DMS114 treated with DMSO at 0.1 percent for 48 hours (cell line): ENCODE measurements around the gene TRIM69.
"Not testable (repeated sequence)": the region's sequence is repeated elsewhere in the genome, so short reads cannot be mapped to it uniquely, and the experiment has no call there.

Experiments used
- DNase-seq: peaks from one replicate; lab custom pipeline; 2025; ENCODE audit not compliant: unreplicated experiment; lab: John Stamatoyannopoulos, UW

TRIM69 gene

GRCh38 chr15:44715797-44716334, 20.5 kb upstream of the TRIM69 start:
- DNase-seq, result no peak

- DNase-seq, result no peak
Observed at GRCh38 chr15:44716983-44717602, 19.2 kb upstream of the TRIM69 start.

DNA sequence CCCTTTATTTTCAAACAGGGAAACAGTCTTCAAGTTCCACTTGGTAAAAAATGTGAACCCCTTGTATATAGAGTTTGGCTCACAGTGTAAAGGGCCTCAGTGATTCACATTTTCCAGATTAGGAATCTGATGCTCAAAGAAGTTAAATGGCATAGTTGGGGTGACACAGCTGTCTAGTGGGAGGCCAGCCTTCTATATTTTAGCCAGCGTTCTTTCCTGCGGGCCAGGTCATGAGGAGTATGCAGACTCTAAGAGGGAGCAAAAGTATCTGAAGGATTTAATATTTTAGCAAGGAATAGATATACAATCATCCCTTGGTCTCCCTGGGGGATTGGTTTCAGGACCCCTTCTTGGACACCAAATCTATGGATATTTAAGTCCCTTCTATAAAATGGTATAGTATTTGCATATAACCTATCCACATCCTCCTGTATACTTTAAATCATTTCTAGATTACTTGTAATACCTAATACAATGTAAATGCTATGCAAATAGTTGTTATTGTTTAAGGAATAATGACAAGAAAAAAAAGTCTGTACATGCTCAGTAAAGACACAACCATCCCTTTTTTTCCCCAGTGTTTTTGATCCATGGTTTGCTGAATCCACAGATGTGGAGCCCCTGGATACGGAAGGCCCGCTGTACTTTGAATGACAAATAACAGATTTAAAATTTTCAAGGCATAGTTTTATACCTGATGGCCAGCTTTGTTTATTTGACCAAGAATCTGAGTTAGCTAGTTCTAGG, 18.0 kb upstream of the TRIM69 start:
- DNase-seq, result no peak

DNA sequence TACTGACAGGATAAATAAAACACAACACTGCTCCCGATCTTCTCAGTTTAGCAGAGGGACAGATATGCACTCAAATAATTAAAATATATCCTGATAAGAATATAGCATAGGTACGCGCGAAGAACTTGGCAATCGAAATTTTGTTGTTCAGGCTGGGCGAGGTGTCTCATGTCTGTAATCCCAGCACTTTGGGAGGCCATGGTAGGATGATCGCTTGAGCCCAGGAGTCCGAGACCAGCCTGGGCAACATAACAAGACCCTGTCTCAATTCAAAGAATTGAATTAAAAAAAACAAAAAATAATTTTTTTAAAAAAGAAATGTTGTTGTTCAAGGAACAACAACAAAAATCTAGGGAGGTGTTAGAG, 17.4 kb upstream of the TRIM69 start:
- DNase-seq, result no peak

GRCh38 chr15:44719293-44719999, 16.9 kb upstream of the TRIM69 start:
- DNase-seq, result no peak

DNA sequence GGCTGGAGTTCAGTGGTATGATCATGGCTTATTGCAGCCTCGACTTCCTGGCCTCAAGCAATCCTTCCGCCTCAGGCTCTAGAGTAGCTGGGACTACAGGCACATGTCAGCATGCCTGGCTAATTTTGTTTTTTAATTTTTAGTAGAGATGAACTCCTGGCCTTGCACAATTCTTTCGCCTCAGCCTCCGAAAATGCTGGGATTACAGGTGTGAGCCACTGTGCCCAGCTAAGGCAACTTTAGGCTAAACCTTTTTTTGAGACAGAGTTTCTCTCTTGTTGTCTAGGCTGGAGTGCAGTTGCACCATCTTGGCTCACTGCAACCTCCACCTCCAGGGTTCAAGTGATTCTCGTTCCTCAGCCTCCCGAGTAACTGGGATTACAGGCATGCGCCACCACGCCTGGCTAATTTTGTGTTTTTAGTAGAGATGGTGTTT, 16.3 kb upstream of the TRIM69 start:
- DNase-seq, result not testable (repeated sequence)

- no peak for DNase-seq
Observed at GRCh38 chr15:44720460-44721176, 15.7 kb upstream of the TRIM69 start.

DNA sequence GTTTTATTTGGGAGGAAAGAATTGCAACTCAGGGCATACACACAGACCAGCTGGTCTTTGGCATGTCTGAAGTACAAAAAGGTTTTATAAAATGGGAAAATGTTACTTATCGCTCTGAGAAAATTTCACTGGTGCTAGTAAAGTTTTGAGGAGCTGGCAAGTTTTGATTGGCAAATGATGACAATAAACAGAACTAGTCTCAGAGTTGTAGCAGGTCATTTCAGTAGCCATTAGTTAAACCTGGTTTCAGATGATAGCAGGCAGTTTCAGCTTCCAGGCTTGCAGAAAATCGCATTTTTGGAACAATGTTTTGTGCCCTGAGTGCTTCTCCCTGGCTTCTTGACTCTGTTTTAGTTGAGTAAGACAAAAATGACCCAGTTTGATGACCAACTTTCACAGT, 14.3 kb upstream of the TRIM69 start:
- no peak for DNase-seq

GRCh38 chr15:44726136-44726535, 10.2 kb upstream of the TRIM69 start:
- no peak for DNase-seq

DNA sequence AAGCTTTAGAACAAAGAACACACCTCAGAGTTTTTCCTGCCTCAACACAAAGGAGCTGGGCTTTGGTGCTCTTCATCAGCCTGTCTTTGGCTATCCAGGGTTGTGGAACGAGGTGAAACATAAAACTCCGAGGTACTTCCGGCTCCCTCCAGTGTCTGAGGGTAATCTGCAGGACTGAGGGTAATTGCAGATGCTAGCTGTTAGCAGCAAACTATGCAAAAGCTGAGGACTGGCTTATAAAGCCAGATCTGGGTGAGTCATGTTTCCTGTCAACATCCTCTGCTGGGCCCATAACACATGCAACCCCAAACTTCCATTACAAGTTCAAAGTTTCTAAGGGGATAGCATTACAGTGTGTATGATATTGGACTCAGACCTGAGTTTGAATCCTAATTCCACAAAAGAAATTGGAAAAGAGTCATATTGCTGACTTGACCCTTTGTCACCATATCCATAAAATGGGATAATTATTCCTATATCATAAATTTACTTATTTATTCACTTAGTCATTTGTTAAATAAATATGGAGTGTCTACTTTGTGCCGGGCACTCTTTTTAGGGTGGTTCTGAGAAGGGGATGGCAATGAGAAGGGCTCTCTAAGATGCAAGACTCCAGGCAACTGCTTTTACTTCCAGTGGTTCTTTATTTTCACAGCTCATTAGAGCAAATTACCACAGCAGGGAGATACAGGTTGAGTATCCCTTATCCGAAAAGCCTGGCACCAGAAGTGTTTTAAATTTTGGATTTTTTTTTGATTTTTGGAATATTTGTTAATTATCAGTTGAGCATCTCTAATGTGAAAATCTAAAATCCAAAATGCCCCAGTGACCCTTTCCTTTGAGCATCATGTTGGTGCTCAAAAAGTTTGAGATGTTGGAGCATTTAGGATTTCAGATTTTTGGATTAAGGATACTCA, 9.5 kb upstream of the TRIM69 start:
- no peak for DNase-seq

DNA sequence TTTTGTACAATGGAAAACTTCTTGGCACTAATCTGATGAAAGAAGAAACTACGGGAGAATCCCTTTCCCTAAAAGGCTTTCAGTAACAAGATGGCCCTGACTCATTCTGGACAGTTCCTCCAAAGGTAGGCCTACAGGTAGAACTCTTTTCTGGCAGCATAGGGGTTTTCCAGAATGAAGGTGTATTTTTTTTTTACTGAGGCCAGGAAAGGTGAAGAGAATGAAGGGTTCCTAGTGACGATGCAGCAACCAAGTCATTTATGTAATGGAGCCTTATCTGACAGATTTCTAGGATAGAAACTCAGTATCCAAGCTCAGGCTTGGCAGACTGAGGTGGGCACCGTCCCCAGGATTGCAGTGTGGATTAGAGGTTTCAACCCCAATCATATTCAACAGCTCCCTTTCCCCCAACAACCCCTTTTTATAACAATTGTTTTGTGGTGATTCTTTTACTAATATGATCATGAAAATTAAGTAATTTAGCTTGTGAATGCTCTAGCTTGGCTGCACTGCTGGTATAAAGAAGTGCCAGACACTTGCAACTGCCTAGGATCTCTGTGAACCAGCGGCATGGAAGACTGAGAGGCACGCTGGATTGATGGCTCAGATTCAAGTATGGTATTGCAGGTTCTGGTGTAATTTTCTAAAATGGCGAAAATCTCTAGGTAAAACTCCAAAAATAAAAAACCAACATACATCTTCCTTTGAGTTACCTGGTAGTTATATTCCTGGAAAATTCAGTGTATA, 8.7 kb upstream of the TRIM69 start:
- no peak for DNase-seq

DNA sequence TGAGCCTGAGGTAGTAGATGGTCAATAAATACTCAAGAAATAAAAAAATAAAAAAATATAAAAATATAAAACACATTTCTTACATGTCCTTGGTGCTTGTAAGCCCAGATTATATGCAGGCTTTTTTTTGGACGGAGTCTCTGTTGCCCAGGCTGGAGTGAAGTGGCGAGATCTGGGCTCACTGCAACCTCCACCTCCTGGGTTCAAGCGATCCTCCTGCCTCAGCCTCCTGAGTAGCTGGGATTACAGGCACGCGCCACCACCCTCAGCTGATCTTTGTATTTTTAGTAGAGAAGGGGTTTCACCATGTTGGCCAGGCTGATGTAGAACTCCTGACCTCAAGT, 8.1 kb upstream of the TRIM69 start:
- not testable (repeated sequence) for DNase-seq

DNA sequence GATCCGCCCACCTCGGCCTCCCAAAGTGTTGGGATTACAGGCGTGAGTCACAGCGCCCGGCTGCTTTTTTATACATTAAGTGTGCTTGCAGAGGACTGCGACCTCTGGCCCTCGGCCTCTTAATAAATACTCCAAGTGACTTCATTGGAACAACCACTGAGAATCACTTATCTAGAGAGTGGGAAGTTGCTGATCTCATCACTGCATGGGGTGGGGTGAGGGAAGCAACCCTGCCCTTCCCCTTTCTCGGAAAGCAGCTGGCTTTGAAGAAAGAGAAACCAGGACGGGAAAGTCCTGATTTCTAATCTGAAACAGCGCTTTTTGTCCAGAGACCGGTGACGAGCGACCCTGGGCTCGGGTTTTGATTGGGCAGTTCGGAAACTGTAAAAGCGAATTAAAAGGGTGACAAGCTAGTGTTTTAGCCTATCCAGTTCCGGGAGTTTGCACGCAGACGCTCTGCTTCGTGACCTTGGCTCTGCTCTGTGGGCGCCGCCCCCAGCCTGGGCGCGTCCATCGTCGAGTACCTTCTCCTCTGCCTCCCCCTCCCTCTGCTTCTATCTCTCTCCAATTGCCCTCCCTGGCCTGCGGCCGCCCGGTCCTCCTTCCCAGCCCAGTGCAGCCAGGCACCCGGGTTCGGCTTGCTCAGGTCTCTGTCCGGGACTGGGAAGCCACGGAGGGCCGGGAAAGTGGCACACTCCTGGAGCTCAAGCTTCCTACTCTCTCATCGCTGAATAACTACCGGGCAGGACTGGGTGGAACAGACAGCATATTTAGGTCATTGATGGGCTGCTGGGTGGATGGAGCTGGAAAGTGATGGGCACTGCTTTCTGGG, 7.5 kb upstream of the TRIM69 start:
- peak; percentile 97 for DNase-seq

DNA sequence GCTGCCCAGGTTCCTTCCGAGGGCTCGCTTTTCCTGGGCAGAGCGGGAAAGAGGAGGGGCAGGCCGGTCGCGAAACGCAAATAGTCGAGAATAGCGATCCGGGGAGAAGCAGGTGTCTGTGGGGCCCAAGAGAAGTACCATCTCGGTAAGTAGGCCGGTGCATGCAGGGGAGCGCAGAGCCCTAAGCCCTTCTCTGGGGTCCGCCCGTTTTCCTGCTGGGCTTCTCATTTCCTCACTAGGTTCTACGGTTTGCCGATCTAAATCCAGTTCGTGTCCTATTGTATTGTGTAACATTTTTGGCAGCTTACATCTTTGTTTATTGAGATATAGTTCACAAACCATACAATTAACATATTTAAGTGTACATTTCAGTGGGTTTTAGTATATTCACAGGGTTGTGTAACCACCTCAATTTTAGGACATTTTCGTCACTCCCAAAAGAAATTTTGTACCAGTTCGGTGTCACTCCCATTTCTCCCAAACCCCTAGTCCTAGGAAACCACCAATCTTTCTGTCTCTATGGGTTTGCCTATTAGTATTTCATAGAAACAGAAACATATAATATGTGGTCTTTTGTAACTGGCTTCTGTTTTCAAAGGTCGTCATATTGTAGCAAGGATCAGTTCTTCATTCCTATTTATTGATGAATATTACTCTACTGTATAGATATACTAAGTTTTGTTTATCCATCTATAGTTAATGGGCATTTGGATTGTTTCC, 6.8 kb upstream of the TRIM69 start:
- no peak for DNase-seq

- no peak for DNase-seq
Observed at GRCh38 chr15:44734839-44735481, 1.4 kb upstream of the TRIM69 start.

DNA sequence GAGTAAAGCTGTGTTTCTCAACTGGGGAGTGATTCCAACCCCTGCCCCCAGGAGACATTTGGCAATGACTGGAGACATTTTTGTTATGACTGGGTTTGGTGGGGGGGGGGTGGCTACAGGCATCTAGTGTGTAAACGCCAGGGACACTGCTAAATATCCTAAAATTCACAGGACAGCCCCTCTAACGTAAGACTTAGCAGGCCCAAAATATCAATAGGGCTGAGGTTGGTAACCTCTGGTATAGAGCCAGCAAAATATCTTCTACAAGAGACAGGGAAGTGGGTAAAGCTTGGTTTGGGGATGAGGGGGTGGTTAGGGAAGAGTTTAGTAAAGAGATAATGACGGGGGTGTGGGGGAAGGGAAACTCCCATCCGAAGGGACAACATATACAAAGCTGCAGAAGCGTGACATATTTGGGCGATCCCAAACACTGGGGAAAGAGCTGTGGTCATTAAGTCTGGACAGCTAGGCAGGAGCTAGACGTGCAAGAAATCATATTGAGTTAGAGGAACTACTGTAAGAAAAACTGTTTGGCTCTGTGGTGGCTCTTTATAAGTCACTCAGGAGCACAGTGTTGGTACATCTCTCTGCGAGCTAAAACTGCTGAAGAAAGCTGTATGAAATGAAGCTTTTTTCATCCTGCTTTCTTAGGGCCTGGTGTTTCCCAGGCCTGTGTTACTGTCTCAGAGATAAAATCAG, 697 bp upstream of the TRIM69 start:
- DNase-seq, result no peak

GRCh38 chr15:44738340-44738984, 2.1 kb downstream of the TRIM69 start:
- peak; percentile 20 for DNase-seq
